OCI-LY1 (cell line): ENCODE measurements around the gene LCNL1.
"Not testable (repeated sequence)": the region's sequence is repeated elsewhere in the genome, so short reads cannot be mapped to it uniquely, and the experiment has no call there.

Source experiments
- H2AFZ ChIP-seq: fragments of 200-600 bp; sonication (generic), shearing (Covaris generic); 2 replicates; pipeline ENCODE4 v1.6.0; 2014; ENCODE audit warnings: antibody characterized with exemption, mild to moderate bottlenecking, low read length
- H3F3A ChIP-seq: fragments of 200-600 bp; sonication (generic), shearing (Covaris generic); 2 replicates; pipeline ENCODE4 v1.6.0; 2014; ENCODE audit warnings: mild to moderate bottlenecking, antibody characterized with exemption, low read length, moderate library complexity; ENCODE audit not compliant: insufficient read depth
- H3K27ac ChIP-seq: fragments of 200-600 bp; sonication (generic); 2 replicates; pipeline ENCODE4 v1.5.1; 2014; ENCODE audit warnings: low read length, mixed run types, mild to moderate bottlenecking, low read depth; ENCODE audit not compliant: poor library complexity, severe bottlenecking
- H3K27me3 ChIP-seq: fragments of 200-600 bp; sonication (generic); 2 replicates; pipeline ENCODE4 v1.6.0; 2014; ENCODE audit warnings: antibody characterized with exemption, mild to moderate bottlenecking, low read length, moderate library complexity; ENCODE audit not compliant: insufficient read depth
- H3K36me3 ChIP-seq: fragments of 200-600 bp; sonication (generic); 2 replicates; pipeline ENCODE4 v1.6.1; 2014; ENCODE audit warnings: mild to moderate bottlenecking, antibody characterized with exemption, low read length, moderate library complexity, mixed read lengths; ENCODE audit not compliant: insufficient read depth
- H3K4me1 ChIP-seq: fragments of 200-600 bp; sonication (generic); 2 replicates; pipeline ENCODE4 v1.5.1; 2014; ENCODE audit warnings: mild to moderate bottlenecking, low read length, moderate library complexity; ENCODE audit not compliant: insufficient read depth, severe bottlenecking
- H3K4me2 ChIP-seq: fragments of 200-600 bp; sonication (generic), shearing (Covaris generic); 2 replicates; pipeline ENCODE4 v1.6.1; 2014; ENCODE audit warnings: low read length
- H3K4me3 ChIP-seq: fragments of 200-600 bp; sonication (generic); 2 replicates; pipeline ENCODE4 v1.5.1; 2014; ENCODE audit warnings: low read length, low read depth, mild to moderate bottlenecking, mixed read lengths; ENCODE audit not compliant: poor library complexity, severe bottlenecking
- H3K79me2 ChIP-seq: fragments of 200-600 bp; shearing (Covaris generic); 2 replicates; pipeline ENCODE4 v1.6.1; 2016; ENCODE audit warnings: mixed run types, low read length, mixed read lengths; ENCODE audit not compliant: insufficient read depth
- H3K9ac ChIP-seq: fragments of 200-600 bp; sonication (generic), shearing (Covaris generic); 2 replicates; pipeline ENCODE4 v1.6.1; 2014; ENCODE audit warnings: mild to moderate bottlenecking, low read length, mixed read lengths
- H3K9me2 ChIP-seq: fragments of 200-600 bp; sonication (generic), shearing (Covaris generic); 2 replicates; pipeline ENCODE4 v1.6.1; 2014; ENCODE audit warnings: low read depth, mild to moderate bottlenecking, low read length, mixed read lengths
- H3K9me3 ChIP-seq: fragments of 200-600 bp; shearing (Covaris generic); 2 replicates; pipeline ENCODE4 v1.6.1; 2014; ENCODE audit warnings: low read length, mixed read lengths
- H4K20me1 ChIP-seq: fragments of 200-600 bp; sonication (generic), shearing (Covaris generic); 2 replicates; pipeline ENCODE4 v1.6.0; 2016; ENCODE audit warnings: mild to moderate bottlenecking, low read length; ENCODE audit not compliant: insufficient read depth
- CTCF ChIP-seq: fragments of 200-600 bp; sonication (generic), shearing (Covaris generic); IDR thresholded peaks from 2 replicates; pipeline ENCODE4 v1.5.1; 2017; ENCODE audit warnings: mild to moderate bottlenecking, antibody characterized with exemption, low read length, moderate library complexity, mixed read lengths
- EZH2 ChIP-seq: fragments of 200-600 bp; sonication (generic), shearing (Covaris generic); IDR thresholded peaks from 2 replicates; pipeline ENCODE4 v1.8.0; 2017; ENCODE audit warnings: borderline replicate concordance, mixed run types, mild to moderate bottlenecking, antibody characterized with exemption, low read length, moderate library complexity, mixed read lengths

Gene LCNL1

GRCh38 chr9:137002646-137003041 is 19.9 kb downstream of the LCNL1 start:
- H3K27me3 ChIP-seq, result no peaks in the 10 kb centered on the region
- no peaks in the 10 kb centered on the region for H3K79me2 ChIP-seq
- no peak overlapping the region for H3K4me3 ChIP-seq
- H3K9me3 ChIP-seq, result no peaks in the 10 kb centered on the region
- H4K20me1 ChIP-seq, result no peaks in the 10 kb centered on the region
- no peaks in the 10 kb centered on the region for H3K36me3 ChIP-seq
- H3K9me2 ChIP-seq, result no peaks in the 10 kb centered on the region
- no peaks in the 10 kb centered on the region for H3F3A ChIP-seq
- peaks cover 7% of the 10 kb centered on the region for H3K4me1 ChIP-seq
- H3K27ac ChIP-seq, result no peak overlapping the region
- H3K9ac ChIP-seq, result no peak overlapping the region
- TF ChIP-seq CTCF (no peak), EZH2 (no peak)
- no peak overlapping the region for H3K4me2 ChIP-seq
- no peak overlapping the region for H2AFZ ChIP-seq

- not testable (repeated sequence) for H3F3A ChIP-seq, H3K27me3 ChIP-seq, H3K9ac ChIP-seq, H3K9me2 ChIP-seq, H3K9me3 ChIP-seq, H3K4me2 ChIP-seq, H3K4me1 ChIP-seq, H3K27ac ChIP-seq, H2AFZ ChIP-seq, H4K20me1 ChIP-seq, H3K4me3 ChIP-seq, H3K36me3 ChIP-seq, H3K79me2 ChIP-seq
- TF ChIP-seq CTCF, result peak; percentile 23; the same call in 1 of the 2 replicates
These were observed 21.5 kb downstream of the LCNL1 start for GRCh38 chr9:137004285-137004684.

GRCh38 chr9:137006116-137007003 is 23.6 kb downstream of the LCNL1 start:
- H3K4me3 ChIP-seq, result no peak overlapping the region
- no peaks in the 10 kb centered on the region; the same call in 1 of the 2 replicates for H3K27me3 ChIP-seq
- H4K20me1 ChIP-seq, result no peaks in the 10 kb centered on the region
- no peaks in the 10 kb centered on the region for H3K36me3 ChIP-seq
- no peaks in the 10 kb centered on the region for H3K9me2 ChIP-seq
- no peak overlapping the region for H3K9ac ChIP-seq
- no peaks in the 10 kb centered on the region for H3K4me1 ChIP-seq
- no peak overlapping the region for H3K27ac ChIP-seq
- H2AFZ ChIP-seq, result no peak overlapping the region
- H3F3A ChIP-seq, result no peaks in the 10 kb centered on the region
- H3K79me2 ChIP-seq, result no peaks in the 10 kb centered on the region
- no peak for TF ChIP-seq EZH2
- no peak for TF ChIP-seq CTCF
- no peak overlapping the region for H3K4me2 ChIP-seq
- H3K9me3 ChIP-seq, result no peaks in the 10 kb centered on the region
